ENCODE results near the gene MAGI3.

- TF ChIP-seq TCF7L2 (IDR thresholded peaks at IDR 0.05; ENCODE audit: borderline replicate concordance, low read depth, low read length) (no peak), ZNF341 (tag by site-specific recombination; IDR thresholded peaks at IDR 0.05; ENCODE audit: low read depth) (no peak), ZNF24 (tag by site-specific recombination; IDR thresholded peaks at IDR 0.05) (no peak), ZNF311 (tag by site-specific recombination; IDR thresholded peaks at IDR 0.05; ENCODE audit: borderline replicate concordance) (no peak), ZBTB7A (tag by site-specific recombination; IDR thresholded peaks at IDR 0.05; ENCODE audit: low read depth) (no peak), PRDM4 (tag by site-specific recombination; IDR thresholded peaks at IDR 0.05) (no peak)
- TF ChIP-seq, protein P1, sequence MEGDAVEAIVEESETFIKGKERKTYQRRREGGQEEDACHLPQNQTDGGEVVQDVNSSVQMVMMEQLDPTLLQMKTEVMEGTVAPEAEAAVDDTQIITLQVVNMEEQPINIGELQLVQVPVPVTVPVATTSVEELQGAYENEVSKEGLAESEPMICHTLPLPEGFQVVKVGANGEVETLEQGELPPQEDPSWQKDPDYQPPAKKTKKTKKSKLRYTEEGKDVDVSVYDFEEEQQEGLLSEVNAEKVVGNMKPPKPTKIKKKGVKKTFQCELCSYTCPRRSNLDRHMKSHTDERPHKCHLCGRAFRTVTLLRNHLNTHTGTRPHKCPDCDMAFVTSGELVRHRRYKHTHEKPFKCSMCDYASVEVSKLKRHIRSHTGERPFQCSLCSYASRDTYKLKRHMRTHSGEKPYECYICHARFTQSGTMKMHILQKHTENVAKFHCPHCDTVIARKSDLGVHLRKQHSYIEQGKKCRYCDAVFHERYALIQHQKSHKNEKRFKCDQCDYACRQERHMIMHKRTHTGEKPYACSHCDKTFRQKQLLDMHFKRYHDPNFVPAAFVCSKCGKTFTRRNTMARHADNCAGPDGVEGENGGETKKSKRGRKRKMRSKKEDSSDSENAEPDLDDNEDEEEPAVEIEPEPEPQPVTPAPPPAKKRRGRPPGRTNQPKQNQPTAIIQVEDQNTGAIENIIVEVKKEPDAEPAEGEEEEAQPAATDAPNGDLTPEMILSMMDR (tag by site-specific recombination; IDR thresholded peaks at IDR 0.05) = no peak
These were observed 311.1 kb downstream of the MAGI3 start for GRCh38 chr1:113701429-113701828.
